ENCODE data around the gene TRIM63. TPM values are rescaled to one million over a fixed set of nuclear protein-coding genes. Genes with fewer than 3 reads are reported as not detected.

Gene TRIM63
- total and polyA plus RNA-seq, 9 of the 15 experiments (the other 6 are each of a cell fraction or from before 2014, with no cell fraction given): 0.08 to 0.57 (median 0.36) TPM

DNA sequence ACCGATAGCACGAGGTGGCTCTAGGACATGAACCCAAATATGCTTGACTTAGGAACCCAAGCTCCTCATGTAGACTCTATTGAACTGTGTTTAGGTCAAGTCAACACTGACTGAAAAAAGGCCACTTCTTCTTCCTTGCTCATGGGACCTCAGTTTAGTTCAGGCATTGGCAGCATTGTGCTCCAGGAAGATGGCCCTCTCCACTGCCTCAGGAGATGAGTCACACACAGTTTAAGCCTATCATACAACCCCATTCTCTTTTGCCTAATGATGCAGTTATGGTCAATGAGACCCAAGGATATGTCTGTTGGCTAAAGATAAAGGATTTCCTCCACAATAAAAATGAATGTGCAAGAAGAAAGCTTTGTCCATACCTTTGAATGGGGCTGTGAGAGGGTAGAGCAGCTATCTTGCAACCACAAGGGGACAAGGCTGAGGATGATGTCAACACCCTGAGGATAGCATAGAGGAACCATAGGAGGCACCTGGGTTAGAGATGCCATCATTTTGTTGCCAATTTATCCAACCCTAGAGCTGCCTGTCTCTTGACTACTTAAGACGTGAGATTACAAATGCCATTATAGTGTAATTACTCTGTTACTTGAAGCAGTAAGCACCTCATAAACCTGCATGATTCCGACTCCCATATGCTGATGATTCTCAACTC, 3.0 kb upstream of the TRIM63 start (continued):
- TF ChIP-seq CHD7 (IDR thresholded peaks at IDR 0.05; ENCODE audit: low read depth, low read length) (no peak), DIDO1 (tag; IDR thresholded peaks at IDR 0.05; ENCODE audit: low read depth) (no peak; the same call in 1 of the 2 replicates), ELF2 (CRISPR knock-in tag; IDR thresholded peaks at IDR 0.05) (no peak), ZNF3 (CRISPR knock-in tag; IDR thresholded peaks at IDR 0.05) (no peak), ZNF79 (CRISPR knock-in tag; IDR thresholded peaks at IDR 0.05; ENCODE audit: low read depth) (no peak), HCFC1 (IDR thresholded peaks at IDR 0.05; ENCODE audit: low read depth, low read length) (no peak), XRCC3 (IDR thresholded peaks at IDR 0.05) (no peak), HMGXB4 (CRISPR knock-in tag; IDR thresholded peaks at IDR 0.05) (no peak), CREBBP (IDR thresholded peaks at IDR 0.05; ENCODE audit: low read depth, low read length) (no peak), PRPF4 (IDR thresholded peaks at IDR 0.05; ENCODE audit: insufficient read depth, low read depth, low read length, poor library complexity, severe bottlenecking) (no peak), ZNF347 (CRISPR knock-in tag; IDR thresholded peaks at IDR 0.05; ENCODE audit: low read depth) (no peak)
